GM19193 (cell line): ENCODE measurements around the gene LRCOL1.

Source experiments
- POLR2A ChIP-seq: IDR thresholded peaks from 4 replicates; pipeline ENCODE4 v1.6.1; 2011; ENCODE audit not compliant: insufficient read depth, insufficient read length; ENCODE audit errors: extremely low read depth

The LRCOL1 gene

DNA sequence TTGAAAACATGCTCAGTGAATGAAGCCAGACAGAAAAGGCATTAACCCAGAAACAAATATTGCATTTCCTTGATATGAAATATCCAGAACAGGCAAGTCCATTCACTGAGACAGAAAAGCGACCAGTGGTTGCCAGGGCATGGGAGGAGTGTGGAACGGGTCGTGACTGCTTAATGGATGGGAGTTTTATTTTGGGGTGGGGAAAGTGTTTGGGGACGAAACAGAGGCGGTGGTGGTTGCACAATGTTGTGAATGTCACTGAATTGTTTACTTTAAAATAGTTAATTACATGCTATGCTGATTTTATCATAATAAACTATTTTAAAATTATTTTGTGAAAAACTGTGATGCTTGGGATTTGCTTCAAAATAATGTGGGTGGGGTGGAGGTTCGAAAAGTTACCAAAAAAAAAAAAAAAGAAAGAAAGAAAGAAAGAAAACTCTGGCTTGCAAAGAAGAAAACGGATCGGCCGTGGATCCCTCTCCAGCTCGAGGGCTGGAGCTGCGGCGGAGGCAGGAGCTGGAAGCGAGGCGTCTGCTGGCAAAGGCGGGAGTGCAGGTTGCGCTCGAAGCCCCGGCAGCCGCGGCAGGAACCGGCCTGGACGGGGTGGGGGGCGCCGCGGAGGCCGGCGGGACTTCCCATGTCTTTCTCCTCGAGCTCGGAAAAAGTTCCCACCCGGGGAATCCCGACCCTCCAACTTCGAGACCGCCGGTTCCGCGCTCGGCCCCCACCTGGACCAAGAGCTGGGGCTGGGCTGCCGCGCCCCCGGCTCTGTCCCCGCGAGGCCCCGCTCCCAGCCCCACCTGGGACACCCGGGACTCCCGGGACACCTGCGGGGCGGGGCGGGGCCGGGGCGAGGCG lies 7.7 kb upstream of the LRCOL1 start:
- no peak for TF ChIP-seq POLR2A

DNA sequence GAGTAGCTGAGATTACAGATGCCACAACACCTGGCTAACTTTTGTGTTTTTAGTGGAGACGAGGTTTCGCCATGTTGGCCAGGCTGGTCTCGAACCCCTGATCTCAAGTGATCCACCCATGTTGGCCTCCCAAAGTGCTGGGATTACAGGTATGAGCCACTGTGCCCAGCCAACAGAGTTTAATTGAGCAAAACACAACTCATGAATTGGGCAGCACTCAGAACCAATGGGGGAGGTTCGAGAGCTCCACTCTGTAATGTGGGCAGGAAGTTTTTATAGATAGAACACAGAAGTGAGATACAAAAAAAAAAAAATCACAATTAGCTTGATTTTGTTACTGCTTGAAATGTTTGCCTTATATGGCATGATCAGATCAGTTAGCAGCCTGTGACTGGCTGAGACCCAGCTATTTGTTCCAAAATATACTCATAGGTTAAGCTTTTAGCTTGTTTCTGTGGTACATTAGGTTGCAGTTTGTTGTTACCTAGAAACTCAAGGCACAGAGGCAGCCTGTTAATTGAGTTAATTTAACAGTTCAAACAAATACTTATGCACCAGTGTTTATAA lies 6.8 kb upstream of the LRCOL1 start:
- no peak for TF ChIP-seq POLR2A

DNA sequence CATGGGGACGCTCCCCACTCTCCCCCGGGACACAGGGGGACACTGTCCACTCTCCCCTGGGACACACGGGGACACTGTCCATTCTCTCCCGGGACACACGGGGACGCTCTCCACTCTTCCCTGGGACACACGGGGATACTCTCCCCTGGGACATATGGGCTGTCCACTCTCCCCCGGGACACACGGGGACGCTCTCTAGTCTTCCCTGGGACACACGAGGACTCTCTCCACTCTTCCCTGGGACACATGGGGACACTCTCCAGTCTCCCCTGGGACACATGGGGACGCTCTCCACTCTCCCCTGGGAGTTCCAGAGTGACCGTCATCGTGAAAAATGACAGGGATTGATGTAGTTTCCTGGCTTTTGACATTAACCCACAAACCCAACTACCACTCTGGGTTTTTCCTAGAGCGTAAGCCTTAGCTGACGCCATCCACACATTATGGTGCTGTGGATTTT lies 5.2 kb upstream of the LRCOL1 start:
- no peak for TF ChIP-seq POLR2A

DNA sequence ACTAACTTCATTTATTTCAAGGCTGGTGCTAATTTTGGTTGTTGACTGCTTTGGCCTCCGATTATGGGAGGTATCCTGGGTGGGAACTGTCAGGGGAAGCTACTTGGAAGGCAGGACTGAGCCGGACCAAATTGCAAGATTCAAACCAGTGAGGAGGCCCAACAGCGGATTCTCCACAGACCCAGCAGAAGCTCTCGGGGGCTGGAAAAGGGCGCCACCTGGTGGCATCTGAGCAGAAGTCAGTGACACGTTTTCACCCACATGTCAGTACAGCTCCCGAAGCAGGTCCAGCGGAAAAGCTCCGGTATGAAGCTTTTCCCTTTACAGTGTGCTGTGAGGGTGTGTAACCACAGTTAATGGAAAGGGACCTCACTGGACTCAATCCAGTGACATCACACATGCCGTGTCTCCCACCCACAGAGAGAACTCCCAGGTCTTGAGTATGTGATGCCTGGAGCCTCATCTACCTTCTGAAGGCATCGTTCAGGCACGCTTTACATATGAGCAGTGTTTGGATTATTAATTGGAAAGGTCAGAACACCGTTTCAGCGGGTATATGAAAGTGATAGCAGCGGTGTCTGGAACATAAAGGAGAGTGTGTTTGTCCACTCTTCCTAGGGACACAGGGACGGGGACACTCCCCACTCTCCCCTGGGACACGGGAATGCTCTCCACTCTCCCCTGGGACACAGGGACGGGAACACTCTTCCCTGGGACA lies 4.6 kb upstream of the LRCOL1 start:
- no peak for TF ChIP-seq POLR2A

DNA sequence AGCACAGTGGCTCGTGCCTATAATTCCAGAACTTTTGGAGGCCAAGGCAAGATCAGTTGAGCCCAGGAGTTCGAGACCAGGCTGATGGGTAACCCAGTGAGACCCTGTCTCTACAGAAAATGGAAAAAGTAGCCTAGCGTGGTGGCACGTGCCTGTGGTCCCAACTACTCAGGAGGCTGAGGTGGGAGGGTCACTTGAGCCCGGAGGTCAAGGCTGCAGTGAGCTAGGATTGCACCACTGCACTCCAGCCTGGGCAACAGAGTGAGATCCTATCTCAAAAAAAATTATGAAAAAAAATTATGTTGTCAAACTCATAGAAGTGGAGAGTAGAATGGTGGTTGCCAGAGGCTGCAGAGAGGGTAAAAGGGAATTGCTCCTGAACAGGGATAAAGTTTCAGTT lies 3.6 kb upstream of the LRCOL1 start:
- no peak for TF ChIP-seq POLR2A

DNA sequence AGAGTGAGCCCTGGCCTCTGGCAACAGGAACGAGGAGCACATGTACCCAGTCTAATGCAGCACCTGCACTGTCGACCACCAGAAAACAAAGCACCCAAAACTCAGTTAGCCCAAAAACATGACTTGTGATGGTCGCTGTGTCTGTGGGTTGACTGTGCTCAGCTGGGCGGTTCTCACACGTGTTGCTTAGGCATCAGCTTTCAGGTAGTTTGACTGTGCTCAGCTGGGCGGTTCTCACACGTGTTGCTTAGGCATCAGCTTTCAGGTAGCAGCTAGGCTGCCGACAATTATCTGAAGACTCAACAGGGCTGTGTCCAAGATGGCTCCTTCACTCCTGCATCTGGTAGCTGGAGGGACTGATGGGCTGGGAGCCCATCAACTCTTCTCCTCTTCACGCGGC lies 1.2 kb upstream of the LRCOL1 start:
- no peak for TF ChIP-seq POLR2A

DNA sequence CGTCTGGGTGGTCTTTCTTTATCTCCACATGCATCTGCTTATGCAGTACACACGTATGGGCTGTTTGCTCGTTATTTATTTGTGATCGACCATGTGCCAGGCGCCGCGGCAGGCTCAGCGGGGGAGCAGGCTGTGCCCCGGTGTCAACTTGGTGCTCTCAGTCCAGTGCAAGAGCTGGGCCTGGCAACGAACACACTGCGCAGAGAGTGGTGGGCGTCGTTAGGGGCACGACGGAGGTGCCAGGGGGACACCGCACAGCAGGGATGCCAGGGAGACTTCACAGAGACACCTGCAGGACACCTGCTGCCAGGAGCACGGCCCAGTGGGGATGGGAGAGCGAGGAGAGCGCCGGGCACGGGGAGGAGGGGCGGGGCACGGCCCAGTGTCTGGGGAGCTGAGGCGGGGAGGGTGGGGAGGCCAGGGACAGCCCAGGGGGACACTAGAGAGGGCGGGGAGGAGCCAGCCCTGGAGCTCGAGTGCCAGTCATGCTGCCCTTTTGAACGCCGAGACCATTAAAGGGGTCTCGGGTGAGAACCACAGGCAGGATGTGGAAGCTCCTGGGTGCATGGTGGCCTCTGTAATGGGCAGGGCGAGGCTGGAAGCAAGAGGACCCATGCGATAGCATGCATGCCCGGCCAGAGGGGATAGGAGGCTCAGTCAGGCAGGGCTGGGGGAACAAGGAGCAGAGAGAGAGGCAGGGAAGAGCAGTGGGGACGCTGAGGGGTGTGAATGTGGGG lies 652 bp upstream of the LRCOL1 start:
- TF ChIP-seq POLR2A, result no peak

DNA sequence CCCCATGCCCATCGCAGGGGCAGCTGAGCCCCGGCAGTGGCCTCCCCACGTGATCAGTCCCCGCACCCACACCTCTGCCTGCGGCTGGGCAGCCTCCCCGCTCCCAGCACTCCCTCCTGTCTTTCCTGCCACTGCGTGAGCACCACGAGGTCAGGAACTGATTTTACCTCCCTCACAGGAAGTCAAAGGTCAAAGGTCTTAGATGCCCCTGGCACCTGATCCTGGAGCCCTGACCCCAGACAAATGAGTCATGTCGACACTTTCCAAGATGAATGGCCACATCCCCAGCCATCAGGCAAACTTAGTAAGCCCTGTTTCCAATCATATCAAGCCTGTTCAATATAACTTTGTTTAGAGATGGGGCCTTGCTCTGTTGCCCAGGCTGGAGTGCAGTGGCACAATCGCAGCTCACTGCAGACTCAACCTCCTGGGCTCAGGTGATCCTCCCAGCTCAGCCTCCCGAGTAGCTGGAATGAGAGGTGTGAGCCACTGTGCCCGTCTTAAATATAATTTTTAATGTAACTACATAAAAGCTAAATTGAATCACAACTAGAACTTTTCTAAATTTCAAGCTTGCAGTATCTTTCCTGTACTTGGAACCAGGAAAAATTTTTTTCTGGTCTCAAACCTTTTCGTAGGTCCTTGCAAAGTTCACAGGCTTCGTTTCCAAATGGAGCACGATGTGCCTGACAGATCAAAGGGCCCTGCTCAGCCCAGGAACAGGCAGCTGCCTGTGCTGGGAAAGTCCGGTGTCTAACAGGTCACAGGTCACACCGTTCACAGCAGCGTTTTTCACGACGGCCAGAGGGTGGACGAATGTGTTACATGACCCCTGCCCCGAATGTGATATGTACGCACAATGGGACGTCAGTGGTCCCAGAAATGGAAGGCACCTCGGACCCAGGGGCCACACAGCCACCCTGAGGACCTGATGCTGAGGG lies 1.9 kb downstream of the LRCOL1 start:
- TF ChIP-seq POLR2A, result no peak

DNA sequence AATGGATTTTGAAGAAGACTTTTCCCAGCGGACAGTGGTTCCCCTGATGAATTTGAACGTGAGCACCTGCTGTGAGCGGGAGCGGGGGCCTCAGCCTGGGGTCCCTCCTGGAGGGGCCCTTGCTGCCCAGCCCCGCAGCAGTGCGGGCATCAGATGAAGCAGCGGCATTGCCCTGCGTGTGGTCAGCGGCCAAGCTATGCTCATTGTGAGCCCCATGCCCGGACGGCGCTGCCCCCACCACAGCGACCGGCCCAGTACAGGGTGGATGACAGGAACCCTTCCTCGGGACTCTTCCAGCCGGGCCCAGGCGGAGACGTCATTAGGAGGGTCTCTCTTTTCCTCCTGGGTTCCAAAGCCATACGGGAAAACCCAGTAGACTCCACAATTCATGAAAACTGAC lies 3.5 kb downstream of the LRCOL1 start:
- TF ChIP-seq POLR2A, result no peak

DNA sequence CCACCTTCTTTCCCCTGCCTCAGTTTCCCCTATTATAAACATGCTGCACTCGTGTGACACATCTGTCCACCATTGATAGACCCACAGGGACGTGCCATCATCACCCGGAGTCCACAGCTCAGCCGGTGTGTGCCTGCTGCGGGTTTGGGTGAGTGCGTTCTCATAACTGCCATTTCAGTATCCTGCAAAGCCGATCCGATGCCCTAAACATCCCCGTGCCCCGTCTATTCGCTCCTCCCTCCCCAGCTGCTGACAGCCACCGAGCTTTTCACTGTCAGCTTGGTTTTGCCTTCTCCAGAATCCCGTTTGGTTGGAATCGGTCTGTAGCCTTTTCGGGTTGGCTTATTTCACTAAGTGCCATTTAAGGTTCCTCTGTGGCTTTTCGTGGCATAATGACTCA lies 3.9 kb downstream of the LRCOL1 start:
- no peak for TF ChIP-seq POLR2A

DNA sequence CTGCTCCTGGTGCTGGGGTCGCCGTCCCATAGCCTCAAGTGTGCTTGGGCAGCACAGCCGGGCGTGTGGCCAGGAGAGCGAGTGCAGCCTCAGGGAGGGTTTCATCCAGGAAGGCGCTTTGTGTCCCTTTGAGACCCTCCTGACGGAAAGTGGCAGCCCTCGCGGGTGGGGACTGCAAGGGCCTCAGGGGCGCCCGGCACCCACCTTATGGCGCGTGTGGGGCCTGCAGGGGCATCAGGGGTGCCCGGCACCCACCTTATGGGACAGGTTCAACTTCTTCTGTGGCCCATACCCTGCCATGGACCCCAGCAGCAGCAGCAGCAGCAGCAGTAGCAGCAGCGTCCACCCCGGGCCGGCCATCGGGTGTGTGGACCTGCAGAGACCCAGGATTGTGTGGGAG lies 4.5 kb downstream of the LRCOL1 start:
- TF ChIP-seq POLR2A, result no peak

DNA sequence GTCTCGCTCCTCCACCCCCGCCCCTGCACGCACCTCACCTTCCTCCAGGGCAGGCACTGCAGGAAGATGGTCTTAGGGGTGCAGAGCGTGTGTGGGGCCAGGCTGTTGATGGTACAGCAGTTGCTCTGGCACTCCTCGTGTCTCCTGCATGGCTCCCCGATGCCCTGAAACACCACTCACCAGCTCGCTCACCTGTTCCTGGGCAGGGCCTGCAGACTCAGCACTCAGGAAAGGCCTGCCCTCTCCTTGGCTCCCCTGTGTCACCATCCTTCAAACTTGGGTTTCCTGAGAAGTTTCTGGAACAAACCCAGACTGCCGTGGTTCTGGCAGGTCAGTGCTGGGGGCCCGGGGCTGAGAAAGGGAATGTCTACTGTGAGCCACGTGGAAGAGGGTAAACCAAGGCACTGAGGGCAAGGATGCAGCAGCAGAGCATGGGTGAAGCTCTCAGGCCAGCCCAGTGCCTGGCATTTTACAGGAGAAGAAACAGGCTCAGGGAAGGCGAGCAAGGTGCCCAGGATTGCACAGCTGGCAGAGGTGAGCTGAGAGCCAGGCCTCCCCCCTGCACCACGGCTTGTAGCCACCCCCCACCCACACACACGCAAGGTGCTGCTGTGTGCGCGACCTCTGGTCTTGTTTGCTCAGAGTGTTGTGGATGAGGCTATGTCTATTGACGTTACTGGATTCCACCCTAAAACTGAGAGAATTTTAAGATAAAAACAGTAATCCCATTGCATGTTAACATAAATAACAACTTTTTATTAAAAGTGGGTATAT lies 5.5 kb downstream of the LRCOL1 start:
- no peak for TF ChIP-seq POLR2A

DNA sequence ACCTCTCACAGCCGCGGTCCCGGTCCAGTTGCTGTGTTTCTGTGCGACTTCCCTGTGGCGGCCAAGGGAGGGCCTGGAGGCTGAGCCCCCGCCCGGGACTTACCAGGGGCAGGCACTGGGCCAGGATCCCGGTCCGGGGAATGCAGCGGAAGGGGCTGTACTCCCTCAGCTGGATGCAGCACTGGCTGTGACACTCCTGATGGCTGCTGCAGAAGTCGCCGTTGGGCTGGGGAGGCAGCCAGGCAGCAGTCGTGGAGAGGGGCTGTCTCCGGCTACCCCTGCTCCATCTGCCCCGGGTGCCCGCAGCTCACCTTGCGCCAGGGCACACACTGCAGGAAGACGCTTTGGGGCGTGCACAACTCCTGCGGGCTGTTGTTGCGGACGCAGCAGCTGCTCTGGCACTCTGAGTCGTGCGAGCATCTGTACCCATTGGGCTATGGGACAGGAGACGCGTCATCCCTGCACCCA lies 6.2 kb downstream of the LRCOL1 start:
- no peak for TF ChIP-seq POLR2A
